GM12801 (cell line): Measurements from ENCODE around the gene CD6.

Experiments
- CTCF ChIP-seq: IDR thresholded peaks from one replicate; pipeline ENCODE4 v1.5.1; 2011; ENCODE audit warnings: control low read depth; ENCODE audit not compliant: insufficient read length; ENCODE audit errors: extremely low read depth

Gene CD6

GRCh38 chr11:60989093-60989650 lies 17.7 kb downstream of the CD6 start:
- no peak for TF ChIP-seq CTCF

GRCh38 chr11:60991457-60991856 lies 20.0 kb downstream of the CD6 start:
- no peak for TF ChIP-seq CTCF

DNA sequence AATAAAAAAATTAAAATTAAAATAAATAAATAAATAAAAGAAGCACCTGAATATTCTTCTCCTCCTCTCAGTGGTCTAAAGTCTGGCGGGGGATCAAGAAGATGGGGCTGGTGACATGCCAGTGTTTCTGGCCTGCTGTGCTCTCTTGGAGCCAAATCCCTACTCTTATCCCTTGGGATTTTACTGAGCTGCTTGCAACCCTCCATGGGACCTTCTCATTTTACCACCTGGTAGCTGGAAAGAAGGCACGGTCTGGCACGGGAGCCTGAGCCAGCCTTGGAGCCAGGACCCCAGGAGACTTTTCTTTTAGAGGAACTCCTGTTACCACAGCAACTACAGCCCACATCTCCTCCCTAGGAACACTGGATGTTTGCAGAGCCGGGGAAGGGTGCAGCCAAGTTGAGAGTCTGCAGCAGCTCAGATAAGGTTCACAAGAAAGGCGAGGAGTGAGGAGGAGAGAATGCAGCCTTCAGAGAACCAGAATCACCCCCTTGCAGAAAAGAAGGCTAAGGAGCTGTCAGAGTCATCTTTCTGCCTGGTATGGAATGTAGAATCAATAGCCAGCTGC lies 21.4 kb downstream of the CD6 start:
- no peak for TF ChIP-seq CTCF

- TF ChIP-seq CTCF: no peak
These were observed 22.1 kb downstream of the CD6 start for GRCh38 chr11:60993615-60994014.

DNA sequence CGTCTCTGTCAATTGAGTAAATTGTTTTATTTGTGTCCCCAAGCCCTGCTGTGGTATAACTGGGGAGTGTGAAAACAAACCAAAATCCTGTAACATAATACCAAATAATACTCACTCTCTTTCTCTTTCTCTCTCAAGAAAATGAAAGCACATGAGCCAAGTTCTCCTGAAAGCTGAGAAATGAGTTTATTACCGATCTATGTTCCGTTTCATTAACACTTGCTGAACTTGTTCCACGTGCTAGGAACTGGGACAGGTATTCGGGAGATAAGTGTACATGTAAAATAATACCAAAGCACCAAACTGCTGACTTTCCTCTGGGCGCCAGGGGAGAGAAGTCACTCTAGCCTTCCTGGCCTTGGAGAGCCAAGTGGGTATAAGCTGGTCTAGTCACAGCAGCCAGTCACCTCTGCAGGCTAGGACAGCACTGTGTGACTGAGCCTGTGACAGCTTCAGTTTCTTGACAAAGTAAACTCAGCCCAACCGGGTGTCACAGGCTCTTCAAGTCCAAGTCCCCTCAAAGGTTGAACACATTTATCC lies 23.1 kb downstream of the CD6 start:
- TF ChIP-seq CTCF: no peak

- no peak for TF ChIP-seq CTCF
These were observed 24.3 kb downstream of the CD6 start for GRCh38 chr11:60995798-60996197.

- no peak for TF ChIP-seq CTCF
These were observed 25.1 kb downstream of the CD6 start for GRCh38 chr11:60996381-60997138.
